ENCODE results near the gene CAMK1D.

The CAMK1D gene

GRCh38 chr10:12561720-12562119, 212.4 kb downstream of the CAMK1D start:
- no peak for TF ChIP-seq CTCF (IDR thresholded peaks at IDR 0.05)

- TF ChIP-seq CTCF (IDR thresholded peaks at IDR 0.05): no peak
Measured at GRCh38 chr10:12563489-12563888, 214.1 kb downstream of the CAMK1D start.

GRCh38 chr10:12564173-12564572, 214.8 kb downstream of the CAMK1D start:
- no peak for TF ChIP-seq CTCF (IDR thresholded peaks at IDR 0.05)

GRCh38 chr10:12566161-12567115, 217.1 kb downstream of the CAMK1D start:
- TF ChIP-seq CTCF (IDR thresholded peaks at IDR 0.05): no peak

- no peak for TF ChIP-seq CTCF (IDR thresholded peaks at IDR 0.05)
Measured at GRCh38 chr10:12568391-12569009, 219.2 kb downstream of the CAMK1D start.

- no peak for TF ChIP-seq CTCF (IDR thresholded peaks at IDR 0.05)
Measured at GRCh38 chr10:12572281-12572680, 222.9 kb downstream of the CAMK1D start.

GRCh38 chr10:12577610-12578009, 228.3 kb downstream of the CAMK1D start:
- TF ChIP-seq CTCF (IDR thresholded peaks at IDR 0.05): no peak
